HEK293T (cell line): ENCODE data around the gene NT5DC2.

Source experiments
- BHLHE40 ChIP-seq: fragments of 450-650 bp; IDR thresholded peaks from 2 replicates; pipeline ENCODE4 v1.6.1; 2016; ENCODE audit warnings: mild to moderate bottlenecking, moderate library complexity, borderline replicate concordance
- L3MBTL2 ChIP-seq: fragments of 450-650 bp; conservative IDR thresholded peaks from 2 replicates; pipeline ENCODE4 v1.6.1; 2016; ENCODE audit warnings: mild to moderate bottlenecking
- LEF1 ChIP-seq: fragments of 450-650 bp; IDR thresholded peaks from 2 replicates; pipeline ENCODE4 v1.6.1; 2017; ENCODE audit warnings: mild to moderate bottlenecking, borderline replicate concordance
- NFRKB ChIP-seq: fragments of 450-650 bp; IDR thresholded peaks from 2 replicates; pipeline ENCODE4 v1.6.1; 2016; ENCODE audit warnings: mild to moderate bottlenecking, moderate library complexity
- SP1 ChIP-seq: fragments of 450-650 bp; IDR thresholded peaks from 2 replicates; pipeline ENCODE4 v1.6.1; 2017
- SUZ12 ChIP-seq: fragments of 450-650 bp; IDR thresholded peaks from 2 replicates; pipeline ENCODE4 v1.6.1; 2016; ENCODE audit warnings: mild to moderate bottlenecking
- TARDBP ChIP-seq: fragments of 450-650 bp; IDR thresholded peaks from 2 replicates; pipeline ENCODE4 v1.6.1; 2016
- ZNF384 ChIP-seq: fragments of 450-650 bp; IDR thresholded peaks from 2 replicates; pipeline ENCODE4 v1.6.1; 2016
- TF ChIP-seq, protein P1 (sequence below): fragments of 450-650 bp; IDR thresholded peaks from 2 replicates; pipeline ENCODE4 v1.6.1; 2016

DNA sequence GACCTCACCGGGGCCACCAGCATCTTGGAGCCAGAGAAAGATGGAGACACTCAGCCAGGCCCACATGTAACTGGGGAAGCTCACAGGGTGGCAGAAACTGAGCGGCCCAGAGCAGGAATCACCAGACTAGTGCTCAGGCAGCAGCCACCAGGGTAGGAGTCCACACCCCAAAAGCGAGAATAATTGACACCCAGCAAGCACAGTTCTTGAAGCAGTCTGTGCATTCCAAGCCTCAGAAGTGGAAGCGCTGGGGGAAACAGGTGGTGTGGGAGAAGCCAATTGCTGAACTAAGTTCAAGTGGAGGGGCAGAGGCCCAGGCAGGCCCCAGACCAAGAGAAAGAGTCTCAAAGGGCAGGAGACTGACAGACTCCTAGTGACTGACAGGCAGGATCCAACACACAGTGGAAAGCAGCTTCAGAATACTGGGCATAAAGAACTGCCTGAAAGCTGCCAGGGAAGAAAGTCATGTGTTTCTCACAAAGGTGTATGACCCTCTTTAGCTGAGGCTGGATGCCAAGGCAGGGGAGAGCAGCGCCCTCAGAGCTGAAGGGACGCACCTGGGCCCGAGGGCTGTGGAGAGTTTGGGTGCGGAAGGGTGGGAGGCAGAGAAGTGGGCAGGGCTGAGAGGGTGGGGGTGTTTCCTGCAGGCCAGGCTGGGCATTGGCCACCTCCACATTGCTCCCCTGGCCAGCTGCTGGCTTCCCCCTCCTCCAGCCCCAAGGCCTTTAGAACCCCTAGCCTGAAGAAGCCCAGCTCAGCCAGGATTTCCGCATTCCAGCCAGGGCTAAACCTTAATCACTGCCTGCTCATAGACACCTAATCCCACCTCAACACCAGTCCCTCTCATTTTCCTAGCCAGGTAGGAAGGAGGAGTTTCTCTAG lies 7.7 kb downstream of the NT5DC2 start:
- TF ChIP-seq ZNF384 (no peak), BHLHE40 (no peak), SUZ12 (no peak), SP1 (no peak), LEF1 (no peak), L3MBTL2 (no peak), TARDBP (no peak), NFRKB (no peak)
- TF ChIP-seq, protein P1, sequence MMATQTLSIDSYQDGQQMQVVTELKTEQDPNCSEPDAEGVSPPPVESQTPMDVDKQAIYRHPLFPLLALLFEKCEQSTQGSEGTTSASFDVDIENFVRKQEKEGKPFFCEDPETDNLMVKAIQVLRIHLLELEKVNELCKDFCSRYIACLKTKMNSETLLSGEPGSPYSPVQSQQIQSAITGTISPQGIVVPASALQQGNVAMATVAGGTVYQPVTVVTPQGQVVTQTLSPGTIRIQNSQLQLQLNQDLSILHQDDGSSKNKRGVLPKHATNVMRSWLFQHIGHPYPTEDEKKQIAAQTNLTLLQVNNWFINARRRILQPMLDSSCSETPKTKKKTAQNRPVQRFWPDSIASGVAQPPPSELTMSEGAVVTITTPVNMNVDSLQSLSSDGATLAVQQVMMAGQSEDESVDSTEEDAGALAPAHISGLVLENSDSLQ = no peak
